Activated B cell treated with CpG ODN at 0.5 μM for 24 hours (primary cell): ENCODE data around the gene EPS8L3. TPM values are rescaled to one million over a fixed set of nuclear protein-coding genes. Genes with fewer than 3 reads are reported as not detected.

Experiments
- ATAC-seq: fragments of 200-7000 bp; cut with Tn5 transposase; one replicate; pipeline ENCODE4 v1.10.0; 2021; ENCODE audit warnings: low read depth, mild to moderate bottlenecking, moderate library complexity
- CTCF ChIA-PET: fragments of 350-600 bp; sonication (Branson Sonifier 250); formaldehyde crosslinking; loops from one replicate; lab custom pipeline; 2021; ENCODE audit warnings: antibody characterized with exemption; lab: Charles Lee
- POLR2A ChIA-PET: fragments of 350-600 bp; sonication (Branson Sonifier 250); formaldehyde crosslinking; loops from one replicate; lab custom pipeline; 2021; ENCODE audit warnings: antibody characterized with exemption; lab: Charles Lee
- DNase-seq: peaks from one replicate; pipeline ENCODE4 v3.0.0; 2022
- H3K27ac Mint-ChIP-seq: one replicate; pipeline ENCODE4 v1.8.0; 2020; ENCODE audit warnings: mixed read lengths
- H3K27me3 Mint-ChIP-seq: one replicate; pipeline ENCODE4 v1.8.0; 2021; ENCODE audit warnings: mixed read lengths
- H3K36me3 Mint-ChIP-seq: one replicate; pipeline ENCODE4 v1.8.0; 2021; ENCODE audit warnings: low read depth, mixed read lengths
- H3K4me1 Mint-ChIP-seq: one replicate; pipeline ENCODE4 v1.8.0; 2021; ENCODE audit warnings: mixed read lengths
- H3K4me3 Mint-ChIP-seq: one replicate; pipeline ENCODE4 v1.8.0; 2020; ENCODE audit warnings: mild to moderate bottlenecking, mixed read lengths
- H3K9me3 Mint-ChIP-seq: one replicate; pipeline ENCODE4 v1.8.0; 2020; ENCODE audit warnings: mixed read lengths
- intact Hi-C: fragments of 100-400 bp; cut with micrococcal nuclease; formaldehyde crosslinking; loops from one replicate; pipeline ENCODE4 v1.15.1; 2024
- total RNA-seq: library from RNA; stranded (reverse); gene quantifications from 2 replicates; pipeline ENCODE4 v1.2.3, GENCODE V29; 2022
- TF ChIP-seq, protein P1 (sequence below): fragments of 200-600 bp; IDR thresholded peaks from one replicate; pipeline ENCODE4 v1.8.0; 2022; ENCODE audit warnings: antibody characterized with exemption, mild to moderate bottlenecking

EPS8L3 gene
- total RNA-seq, 1 donor from 2014 or later, result not detected

GRCh38 chr1:109807402-109807801 lies 43.7 kb upstream of the EPS8L3 start:
- H3K27ac Mint-ChIP-seq, result no peak overlapping the region
- ATAC-seq, result no peak

GRCh38 chr1:109806733-109807400 lies 43.1 kb upstream of the EPS8L3 start:
- intact Hi-C loops, result no loop called here
- ChIA-PET POLR2A (no interaction called here), CTCF (no interaction called here)
- H3K27me3 Mint-ChIP-seq, result peaks cover 2% of the 10 kb centered on the region
- no peaks in the 10 kb centered on the region for H3K9me3 Mint-ChIP-seq
- peaks cover 21% of the 10 kb centered on the region for H3K4me1 Mint-ChIP-seq
- no peaks in the 10 kb centered on the region for H3K36me3 Mint-ChIP-seq
- DNase-seq (no peak), ATAC-seq (no peak)
- no peak overlapping the region for H3K4me3 Mint-ChIP-seq
- H3K27ac Mint-ChIP-seq, result no peak overlapping the region
- TF ChIP-seq, protein P1, sequence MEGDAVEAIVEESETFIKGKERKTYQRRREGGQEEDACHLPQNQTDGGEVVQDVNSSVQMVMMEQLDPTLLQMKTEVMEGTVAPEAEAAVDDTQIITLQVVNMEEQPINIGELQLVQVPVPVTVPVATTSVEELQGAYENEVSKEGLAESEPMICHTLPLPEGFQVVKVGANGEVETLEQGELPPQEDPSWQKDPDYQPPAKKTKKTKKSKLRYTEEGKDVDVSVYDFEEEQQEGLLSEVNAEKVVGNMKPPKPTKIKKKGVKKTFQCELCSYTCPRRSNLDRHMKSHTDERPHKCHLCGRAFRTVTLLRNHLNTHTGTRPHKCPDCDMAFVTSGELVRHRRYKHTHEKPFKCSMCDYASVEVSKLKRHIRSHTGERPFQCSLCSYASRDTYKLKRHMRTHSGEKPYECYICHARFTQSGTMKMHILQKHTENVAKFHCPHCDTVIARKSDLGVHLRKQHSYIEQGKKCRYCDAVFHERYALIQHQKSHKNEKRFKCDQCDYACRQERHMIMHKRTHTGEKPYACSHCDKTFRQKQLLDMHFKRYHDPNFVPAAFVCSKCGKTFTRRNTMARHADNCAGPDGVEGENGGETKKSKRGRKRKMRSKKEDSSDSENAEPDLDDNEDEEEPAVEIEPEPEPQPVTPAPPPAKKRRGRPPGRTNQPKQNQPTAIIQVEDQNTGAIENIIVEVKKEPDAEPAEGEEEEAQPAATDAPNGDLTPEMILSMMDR, result no peak

More at GRCh38 chr1:109807402-109807801, 43.7 kb upstream of the EPS8L3 start:
- Mint-ChIP-seq H3K27me3 (peaks cover 2% of the 10 kb centered on the region), H3K4me1 (peaks cover 21% of the 10 kb centered on the region), H3K36me3 (no peaks in the 10 kb centered on the region), H3K4me3 (no peak overlapping the region), H3K9me3 (no peaks in the 10 kb centered on the region)
- TF ChIP-seq, protein P1, result no peak
- ChIA-PET CTCF (no interaction called here), POLR2A (no interaction called here)
- intact Hi-C loops, result no loop called here
- DNase-seq, result no peak

DNA sequence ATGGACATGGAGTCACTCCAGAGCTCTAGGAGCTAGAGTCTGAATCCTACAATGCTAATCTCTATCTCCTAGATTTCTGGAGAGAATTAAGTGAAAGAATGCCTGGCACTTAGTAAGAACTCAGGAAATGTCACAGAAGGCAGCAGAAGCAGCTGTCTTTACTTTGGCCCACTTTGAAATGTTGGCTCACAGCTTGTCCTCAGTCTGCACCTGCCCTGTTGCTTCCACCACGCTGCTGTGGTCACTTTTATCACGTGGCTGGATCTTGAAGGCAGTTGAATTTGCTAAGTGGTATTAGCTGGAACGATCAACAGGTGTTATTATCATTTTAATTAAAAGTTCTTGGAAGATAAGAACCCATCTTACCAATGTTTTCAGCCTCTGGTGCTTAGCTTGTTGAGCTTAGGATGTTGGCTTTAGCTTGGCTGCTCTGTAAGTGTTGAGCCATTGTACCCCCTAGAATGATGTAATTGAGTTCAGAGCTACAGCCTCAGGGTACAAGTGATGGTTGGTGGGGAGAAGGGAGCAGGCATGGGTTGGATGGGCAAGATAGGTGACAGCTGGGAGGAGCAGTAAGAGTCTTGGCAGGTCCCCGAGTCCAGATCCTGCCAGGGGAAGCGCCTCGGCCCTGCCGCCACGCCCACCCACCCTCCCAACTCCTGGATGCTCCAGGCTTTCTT lies 41.9 kb upstream of the EPS8L3 start:
- Mint-ChIP-seq H3K4me1 (peaks cover 21% of the 10 kb centered on the region), H3K27ac (no peak overlapping the region), H3K9me3 (no peaks in the 10 kb centered on the region), H3K27me3 (peaks cover 2% of the 10 kb centered on the region), H3K36me3 (no peaks in the 10 kb centered on the region), H3K4me3 (no peak overlapping the region)
- intact Hi-C loops, result no loop called here
- TF ChIP-seq, protein P1, result no peak
- POLR2A ChIA-PET, result no interaction called here
- DNase-seq, result no peak
- no peak for ATAC-seq
- CTCF ChIA-PET, result no interaction called here

DNA sequence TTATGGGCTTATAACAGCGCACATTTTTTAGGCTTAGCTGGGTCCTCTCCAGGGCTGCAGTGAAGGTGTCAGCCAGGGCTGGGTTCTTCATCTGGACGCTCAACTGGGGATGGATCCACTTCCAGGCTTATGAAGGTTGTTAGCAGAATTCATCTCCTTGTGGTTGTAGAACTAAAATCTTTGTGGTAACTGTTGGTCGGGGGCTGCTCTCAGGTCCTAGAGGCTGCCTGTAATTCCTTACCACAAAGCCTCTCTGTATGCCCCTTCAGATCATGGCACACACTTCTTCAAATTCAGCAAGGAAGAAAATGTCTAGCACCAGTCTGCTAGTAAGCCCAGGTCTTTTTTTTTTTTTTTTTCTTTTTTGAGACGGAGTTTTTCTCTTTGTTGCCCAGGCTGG lies 40.9 kb upstream of the EPS8L3 start:
- DNase-seq (no peak), ATAC-seq (no peak)
- TF ChIP-seq, protein P1, result no peak
- Mint-ChIP-seq H3K9me3 (no peaks in the 10 kb centered on the region), H3K27me3 (peaks cover 2% of the 10 kb centered on the region), H3K36me3 (no peaks in the 10 kb centered on the region), H3K4me1 (peaks cover 21% of the 10 kb centered on the region), H3K4me3 (no peak overlapping the region), H3K27ac (no peak overlapping the region)
- intact Hi-C loops, result no loop called here
- CTCF ChIA-PET, result no interaction called here
- POLR2A ChIA-PET, result no interaction called here

- TF ChIP-seq, protein P1, result no peak
- Mint-ChIP-seq H3K4me1 (peaks cover 14% of the 10 kb centered on the region), H3K4me3 (no peak overlapping the region), H3K27me3 (no peaks in the 10 kb centered on the region), H3K27ac (no peak overlapping the region), H3K9me3 (no peaks in the 10 kb centered on the region), H3K36me3 (no peaks in the 10 kb centered on the region)
- ATAC-seq (no peak), DNase-seq (no peak)
- ChIA-PET POLR2A (no interaction called here), CTCF (no interaction called here)
- intact Hi-C loops, result no loop called here
These were observed 40.2 kb upstream of the EPS8L3 start for GRCh38 chr1:109803901-109804331.
